Measurements from ENCODE around the gene FIG4.
"Not testable (repeated sequence)": the region's sequence is repeated elsewhere in the genome, so short reads cannot be mapped to it uniquely, and the experiment has no call there.

The FIG4 gene

GRCh38 chr6:109701774-109702173 lies 10.7 kb downstream of the FIG4 start:
- H3K27ac ChIP-seq: no peak overlapping the region
- no peak overlapping the region for H3K4me3 ChIP-seq
- DNase-seq (ENCODE audit: low spot score): no peak
- no peak for TF ChIP-seq CTCF (IDR thresholded peaks at IDR 0.05)

GRCh38 chr6:109702791-109703190 lies 11.7 kb downstream of the FIG4 start:
- no peak for DNase-seq (ENCODE audit: low spot score)
- Histone ChIP-seq H3K4me3 (no peak overlapping the region), H3K27ac (no peak overlapping the region)
- TF ChIP-seq CTCF (IDR thresholded peaks at IDR 0.05): no peak

- DNase-seq (ENCODE audit: low spot score): no peak
- no peak overlapping the region for H3K4me3 ChIP-seq
- TF ChIP-seq CTCF (IDR thresholded peaks at IDR 0.05): peak; percentile 93
- H3K27ac ChIP-seq: no peak overlapping the region
These were observed 14.2 kb downstream of the FIG4 start for GRCh38 chr6:109705258-109705657.

- Histone ChIP-seq H3K27ac (no peak overlapping the region), H3K4me3 (no peak overlapping the region)
- DNase-seq (ENCODE audit: low spot score): no peak
- TF ChIP-seq CTCF (IDR thresholded peaks at IDR 0.05): no peak
These were observed 15.4 kb downstream of the FIG4 start for GRCh38 chr6:109706513-109706912.

- not testable (repeated sequence) for H3K4me3 ChIP-seq; H3K27ac ChIP-seq; DNase-seq (ENCODE audit: low spot score)
These were observed 17.0 kb downstream of the FIG4 start for GRCh38 chr6:109708099-109708498.

GRCh38 chr6:109713097-109713496 lies 22.0 kb downstream of the FIG4 start:
- DNase-seq (ENCODE audit: low spot score): no peak

GRCh38 chr6:109714166-109714565 lies 23.1 kb downstream of the FIG4 start:
- no peak for TF ChIP-seq CTCF (IDR thresholded peaks at IDR 0.05)
- Histone ChIP-seq H3K4me3 (no peak overlapping the region), H3K27ac (no peak overlapping the region)
- no peak for DNase-seq (ENCODE audit: low spot score)

More at GRCh38 chr6:109713097-109713496, 22.0 kb downstream of the FIG4 start:
- no peak for TF ChIP-seq CTCF (IDR thresholded peaks at IDR 0.05)
- no peak overlapping the region for H3K27ac ChIP-seq
- no peak overlapping the region for H3K4me3 ChIP-seq

- no peak for TF ChIP-seq CTCF (IDR thresholded peaks at IDR 0.05)
- DNase-seq (ENCODE audit: low spot score): no peak
- no peak overlapping the region for H3K4me3 ChIP-seq
- no peak overlapping the region for H3K27ac ChIP-seq
These were observed 23.5 kb downstream of the FIG4 start for GRCh38 chr6:109714611-109715010.

Measured in coronary artery (tissue), 2 donors.